Aorta (tissue), 5 donors: ENCODE measurements around the gene MMP25. TPM values are rescaled to one million over a fixed set of nuclear protein-coding genes. Genes with fewer than 3 reads are reported as not detected.

Experiments
- ATAC-seq: fragments of 200-7000 bp; cut with Tn5 transposase; one replicate; pipeline ENCODE4 v1.9.1; 2022; ENCODE audit warnings: moderate library complexity; ENCODE audit not compliant: low FRiP score
- DNase-seq, 2 donors: peaks; one replicate each; pipeline ENCODE4 v3.0.0-alpha.2; 2020
- H3K27ac ChIP-seq, 2 donors: one replicate each; pipeline ENCODE4 v1.5.1; 2013; ENCODE audit warnings: low read length in 2 of 2, mild to moderate bottlenecking in 2 of 2, moderate library complexity in 2 of 2, control low read depth in 1 of 2, inconsistent platforms in 1 of 2, low read depth in 1 of 2
- H3K27me3 ChIP-seq, 2 donors: one replicate each; pipeline ENCODE4 v1.6.1; 2013; ENCODE audit warnings: control low read depth in 1 of 2, low read length in 1 of 2, mild to moderate bottlenecking in 1 of 2, moderate library complexity in 1 of 2; ENCODE audit not compliant: insufficient read depth in 2 of 2, control insufficient read depth in 1 of 2
- H3K36me3 ChIP-seq, 2 donors: one replicate each; pipeline ENCODE4 v1.6.1; 2013; ENCODE audit warnings: control low read depth in 1 of 2, low read length in 1 of 2, mild to moderate bottlenecking in 1 of 2; ENCODE audit not compliant: insufficient read depth in 2 of 2, control insufficient read depth in 1 of 2
- H3K4me1 ChIP-seq, 2 donors: one replicate each; pipeline ENCODE4 v1.6.1; 2013; ENCODE audit warnings: low read length in 2 of 2, control low read depth in 1 of 2, mild to moderate bottlenecking in 1 of 2, moderate library complexity in 1 of 2; ENCODE audit not compliant: insufficient read depth in 2 of 2, control insufficient read depth in 1 of 2
- H3K4me3 ChIP-seq, 2 donors: one replicate each; pipeline ENCODE4 v1.5.1; 2013; ENCODE audit warnings: low read length in 2 of 2, control low read depth in 1 of 2, mild to moderate bottlenecking in 1 of 2
- H3K9me3 ChIP-seq: one replicate; pipeline ENCODE4 v1.6.1; 2013; ENCODE audit warnings: mild to moderate bottlenecking, low read length; ENCODE audit not compliant: control insufficient read depth
- WGBS, 2 donors: extraction: QIAGEN DNeasy Blood & Tissue Kit; methylation state at CpG; one replicate each; pipeline ENCODE4 v1.1.7; 2013; 5-methylcytosine and 5-hydroxymethylcytosine counted together
- intact Hi-C, 2 donors: fragments of 100-400 bp; cut with DNase I; formaldehyde crosslinking; loops; one replicate each; pipeline versions ENCODE4 v1.14.2 to v1.15.0; 2022
- long read RNA-seq, 2 donors: library from polyadenylated mRNA; unstranded; transcript quantifications; one replicate each; pipeline ENCODE4 v2.0.0, GENCODE V29; 2020 to 2021
- polyA plus RNA-seq, 2 donors: library from polyadenylated mRNA; stranded (reverse); fragments of 200-250 nt; gene quantifications; one replicate each; pipeline ENCODE4 v1.2.3, GENCODE V29; 2013
- total RNA-seq, 2 donors: library from RNA; stranded (reverse); fragmentation: NEBNext Ultra II Directional; extraction: Animal tissue kit (Norgen Biotek cat#: 25700); gene quantifications; one replicate each; pipeline ENCODE4 v1.2.1, GENCODE V29; 2021
- donor health status: healthy with polysubstance abuse.
- donor health status: Bipolar disorder and iron deficiency.
- donor health status: DM: no; HTN: no; CAD: no.
- donor health status: DM: no; HTN: no; CAD: no.
- donor health status: DM: yes; HTN: yes; CAD: no.

Gene MMP25
- 10 to 100 TPM in 1 of 2 donors, 1 to 10 TPM in 1; 3.2 to 11.4 TPM for total RNA-seq
- polyA plus RNA-seq: under 1 TPM; 0.36 to 0.75 TPM
- long read RNA-seq, donor 1, partial matches to known transcripts: 0 of 1 reads
- long read RNA-seq, donor 1, other reads (novel, unspliced or antisense): 1 of 1 reads
- long read RNA-seq, donor 2, partial matches to known transcripts: 1 of 1 reads
- long read RNA-seq, donor 2, other reads (novel, unspliced or antisense): 0 of 1 reads

- H3K9me3 ChIP-seq: no peaks in the 10 kb centered on the region
- no peaks in the 10 kb centered on the region for H3K4me1 ChIP-seq
- WGBS, 2 donors: 0 to 1% methylated on average over 51 to 86 of the region's 86 CpGs
- H3K27ac ChIP-seq: no peak within 1 kb of the TSS
- intact Hi-C loops: no loop called here
- H3K4me3 ChIP-seq: no peak within 1 kb of the TSS
- peak in 1 of 2 donors; percentile 71 for DNase-seq
- H3K27me3 ChIP-seq: no peaks in the 10 kb centered on the region
- H3K36me3 ChIP-seq: no peaks in the 10 kb centered on the region
- peak; percentile 58 for ATAC-seq
These were observed at the start of gene MMP25 for GRCh38 chr16:3045758-3046640. TSS of gene MMP25 (plus strand) at chr16:3046561. CDS start at chr16:3046918, 357 bp downstream.

- Histone ChIP-seq H3K4me3 (no peak overlapping the region), H3K4me1 (no peaks in the 10 kb centered on the region), H3K27me3 (no peaks in the 10 kb centered on the region), H3K36me3 (no peaks in the 10 kb centered on the region), H3K27ac (no peak overlapping the region), H3K9me3 (no peaks in the 10 kb centered on the region)
- WGBS, 2 donors: 88 to 91% methylated on average over 5 to 6 of the region's 6 CpGs
- intact Hi-C loops: no loop called here
- DNase-seq (no peak), ATAC-seq (no peak)
These were observed 46.4 kb upstream of the MMP25 start for GRCh38 chr16:2999929-3000328.

GRCh38 chr16:3000540-3000939, 45.8 kb upstream of the MMP25 start:
- H3K27me3 ChIP-seq: no peaks in the 10 kb centered on the region
- ATAC-seq (no peak), DNase-seq (no peak)
- 80 to 89% methylated on average over 4 of the region's 4 CpGs for WGBS, 2 donors
- no peaks in the 10 kb centered on the region for H3K36me3 ChIP-seq
- no peaks in the 10 kb centered on the region for H3K4me1 ChIP-seq
- H3K4me3 ChIP-seq: no peak overlapping the region
- intact Hi-C loops: no loop called here
- no peaks in the 10 kb centered on the region for H3K9me3 ChIP-seq
- H3K27ac ChIP-seq: no peak overlapping the region

DNA sequence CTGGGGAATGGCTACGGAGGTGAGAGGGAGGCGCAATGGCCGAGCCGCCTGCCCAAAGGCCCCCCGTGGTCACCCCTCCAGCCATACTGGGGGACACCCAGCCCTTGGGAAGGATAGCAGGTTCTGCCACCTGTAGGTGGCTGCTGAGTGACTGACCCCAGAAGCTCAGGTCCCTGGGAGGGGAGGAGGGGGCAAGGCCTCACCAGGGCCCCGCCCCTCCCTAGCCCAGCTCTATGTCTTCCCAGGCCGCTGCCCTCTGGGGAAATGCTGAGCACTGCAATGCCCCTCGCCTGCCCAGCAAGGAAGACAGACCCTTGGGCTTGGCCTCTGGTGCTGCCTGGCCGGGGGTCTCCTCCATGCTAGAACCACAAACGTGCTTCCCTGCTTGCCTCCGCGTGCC, 45.0 kb upstream of the MMP25 start:
- no peak for ATAC-seq
- H3K4me1 ChIP-seq: no peaks in the 10 kb centered on the region
- intact Hi-C loops: no loop called here
- DNase-seq: no peak
- H3K27ac ChIP-seq: no peak overlapping the region
- H3K9me3 ChIP-seq: no peaks in the 10 kb centered on the region
- no peak overlapping the region for H3K4me3 ChIP-seq
- H3K27me3 ChIP-seq: no peaks in the 10 kb centered on the region
- H3K36me3 ChIP-seq: no peaks in the 10 kb centered on the region
- 76 to 80% methylated on average over 12 of the region's 12 CpGs for WGBS, 2 donors

GRCh38 chr16:3003582-3004270, 42.6 kb upstream of the MMP25 start:
- Histone ChIP-seq H3K4me3 (peak overlapping the region in 1 of 2 donors; percentile 36), H3K27ac (no peak overlapping the region), H3K27me3 (no peaks in the 10 kb centered on the region), H3K36me3 (no peaks in the 10 kb centered on the region), H3K9me3 (no peaks in the 10 kb centered on the region), H3K4me1 (no peaks in the 10 kb centered on the region)
- DNase-seq (peak; percentile 98), ATAC-seq (peak; percentile 99)
- WGBS, 2 donors: 8 to 11% methylated on average over 42 to 58 of the region's 58 CpGs
- intact Hi-C loops: no loop called here

DNA sequence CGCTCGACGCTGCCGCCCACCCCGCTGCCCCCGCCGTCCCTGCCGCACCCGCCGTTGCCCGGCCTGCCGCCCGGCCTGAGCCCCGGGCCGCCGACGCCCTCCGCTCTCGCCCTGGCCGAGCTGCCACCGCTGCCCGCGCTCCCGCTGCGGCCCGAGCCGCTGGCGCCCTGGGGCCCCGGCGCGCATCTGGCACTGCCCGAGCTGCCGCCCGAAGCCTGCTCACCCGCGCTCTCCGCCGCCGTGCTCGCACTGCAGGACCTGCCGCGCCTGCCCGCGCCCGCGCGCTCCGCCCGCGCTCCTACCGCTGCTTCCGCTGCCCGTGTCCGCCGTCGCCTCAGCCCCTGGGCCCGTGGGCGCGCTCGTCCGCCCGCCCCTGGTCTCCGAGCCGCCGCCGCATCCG, 42.0 kb upstream of the MMP25 start:
- no peak overlapping the region for H3K27ac ChIP-seq
- ATAC-seq (no peak), DNase-seq (no peak)
- H3K4me1 ChIP-seq: no peaks in the 10 kb centered on the region
- no peaks in the 10 kb centered on the region for H3K9me3 ChIP-seq
- 0 to 1% methylated on average over 25 to 67 of the region's 67 CpGs for WGBS, 2 donors
- intact Hi-C loops: no loop called here
- H3K4me3 ChIP-seq: peak overlapping the region in 1 of 2 donors; percentile 36
- H3K27me3 ChIP-seq: no peaks in the 10 kb centered on the region
- no peaks in the 10 kb centered on the region for H3K36me3 ChIP-seq

DNA sequence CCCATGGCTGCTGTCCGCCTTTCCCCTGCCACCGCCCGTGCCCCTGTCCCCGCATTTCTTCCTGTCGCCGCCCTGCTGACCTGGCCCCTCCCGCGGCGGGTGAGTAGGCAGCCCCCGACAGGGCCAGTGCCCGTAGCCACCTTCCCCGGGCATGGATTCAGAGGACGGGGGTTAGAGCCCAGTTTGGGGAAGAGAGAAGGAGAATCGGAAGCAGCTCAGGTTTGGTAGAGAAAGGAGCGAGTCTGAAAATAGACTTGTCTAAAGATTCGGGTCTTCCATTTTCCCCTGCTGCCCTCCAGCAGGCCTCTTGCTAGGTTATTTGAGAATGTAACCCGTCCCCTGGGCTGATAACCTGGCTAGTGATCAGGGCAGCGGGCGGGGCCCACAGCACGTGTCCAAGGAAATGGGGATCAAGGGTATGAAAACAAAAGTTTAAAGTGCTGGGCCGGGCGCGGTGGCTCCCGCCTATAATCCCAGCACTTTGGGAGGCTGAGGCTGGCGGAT, 41.5 kb upstream of the MMP25 start:
- Histone ChIP-seq H3K27me3 (no peaks in the 10 kb centered on the region), H3K36me3 (no peaks in the 10 kb centered on the region), H3K27ac (no peak overlapping the region), H3K9me3 (no peaks in the 10 kb centered on the region), H3K4me1 (no peaks in the 10 kb centered on the region), H3K4me3 (no peak overlapping the region)
- no peak for ATAC-seq
- no peak for DNase-seq
- intact Hi-C loops: no loop called here
- WGBS, 2 donors: 20 to 21% methylated on average over 22 to 25 of the region's 25 CpGs

DNA sequence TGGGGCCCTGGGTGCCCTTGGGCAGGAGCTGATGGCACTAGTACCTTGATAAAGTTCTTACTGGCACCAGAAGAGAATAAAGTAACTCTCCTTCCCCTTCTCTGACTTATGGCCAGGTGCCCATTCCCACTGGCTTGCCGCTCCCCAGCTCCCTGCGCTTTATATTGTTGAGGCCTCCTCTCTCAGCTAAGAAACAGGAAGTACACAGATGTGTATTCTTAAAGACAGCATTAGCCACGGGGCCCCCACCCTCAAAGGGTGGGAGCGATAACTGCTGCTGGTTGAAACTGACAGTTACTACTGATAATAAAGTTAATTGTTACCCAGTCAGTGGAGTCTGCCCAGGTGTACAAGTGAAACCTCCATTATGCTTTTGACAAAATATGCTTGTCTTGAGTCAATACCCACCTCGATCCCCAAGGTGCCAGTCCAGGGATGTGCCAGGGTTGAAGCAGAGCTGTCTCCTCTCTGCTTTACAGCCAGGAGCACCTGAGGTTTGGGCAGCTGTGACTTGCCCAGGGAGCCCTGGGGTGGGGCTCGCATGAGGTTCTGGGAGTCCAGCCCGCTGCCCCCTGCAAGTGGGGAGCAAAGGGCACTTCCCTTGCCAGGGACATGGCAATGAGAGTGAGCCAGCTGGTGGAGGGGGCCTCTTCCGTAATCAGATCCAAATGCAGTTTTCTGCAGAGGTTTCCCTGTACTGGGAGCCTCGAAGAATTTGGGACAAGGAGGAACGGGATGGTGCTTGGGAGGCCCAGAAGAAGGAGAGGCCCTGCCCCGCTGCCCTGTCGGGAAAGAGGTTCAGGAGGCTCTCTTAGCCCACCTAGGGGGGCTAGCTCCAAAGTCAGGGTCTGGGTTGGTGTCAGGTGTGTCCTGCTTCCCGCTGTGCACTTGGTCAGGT, 39.1 kb upstream of the MMP25 start:
- 77 to 79% methylated on average over 13 of the region's 13 CpGs for WGBS, 2 donors
- Histone ChIP-seq H3K4me3 (no peak overlapping the region), H3K27me3 (no peaks in the 10 kb centered on the region), H3K36me3 (no peaks in the 10 kb centered on the region), H3K27ac (no peak overlapping the region), H3K9me3 (no peaks in the 10 kb centered on the region), H3K4me1 (no peaks in the 10 kb centered on the region)
- no peak for DNase-seq
- intact Hi-C loops: no loop called here
- no peak for ATAC-seq
